ENCODE results near the gene PPP1R26. TPM values are rescaled to one million over a fixed set of nuclear protein-coding genes. Genes with fewer than 3 reads are reported as not detected.

PPP1R26 gene
- total RNA-seq, 1 donor from 2014 or later, result 23.3 TPM

DNA sequence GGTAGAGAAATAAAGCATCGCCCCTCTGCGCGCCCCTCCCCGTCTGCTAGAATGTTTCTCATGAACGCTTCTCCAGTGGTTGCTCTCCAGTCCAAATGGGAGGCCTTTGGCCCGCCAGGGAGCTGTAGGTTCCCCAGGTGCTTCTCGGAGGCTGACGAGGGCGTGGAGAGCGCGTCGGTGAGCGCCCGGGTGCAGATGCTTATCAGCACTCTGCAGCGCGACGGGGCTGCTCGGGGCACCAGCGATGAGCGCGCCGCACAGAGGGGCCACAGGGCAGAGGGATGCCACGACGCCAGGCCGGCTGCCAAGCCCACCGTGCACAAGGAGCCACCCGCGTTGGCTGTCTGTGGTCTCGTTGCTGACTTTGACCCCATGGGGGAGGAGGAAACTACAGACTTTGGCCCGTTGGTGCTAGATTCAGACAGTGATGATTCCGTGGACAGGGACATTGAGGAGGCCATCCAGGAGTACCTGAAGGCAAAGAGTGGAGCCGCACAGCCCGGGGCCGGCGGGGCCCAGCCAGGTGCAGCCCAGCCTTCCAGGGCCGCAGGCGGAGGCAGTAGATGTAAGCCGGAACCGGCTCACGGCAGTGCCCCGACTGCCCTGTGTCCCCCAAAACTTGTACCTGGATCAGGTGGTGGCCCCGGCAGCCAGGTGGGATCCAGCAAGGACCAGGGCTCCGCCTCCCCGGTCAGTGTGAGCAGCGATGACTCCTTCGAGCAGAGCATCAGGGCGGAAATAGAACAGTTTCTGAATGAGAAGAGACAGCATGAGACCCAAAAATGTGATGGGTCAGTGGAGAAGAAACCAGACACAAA is 5.1 kb downstream of the PPP1R26 start:
- ATAC-seq (no peak), DNase-seq (no peak)
- intact Hi-C loops (cut with micrococcal nuclease), result no loop called here

DNA sequence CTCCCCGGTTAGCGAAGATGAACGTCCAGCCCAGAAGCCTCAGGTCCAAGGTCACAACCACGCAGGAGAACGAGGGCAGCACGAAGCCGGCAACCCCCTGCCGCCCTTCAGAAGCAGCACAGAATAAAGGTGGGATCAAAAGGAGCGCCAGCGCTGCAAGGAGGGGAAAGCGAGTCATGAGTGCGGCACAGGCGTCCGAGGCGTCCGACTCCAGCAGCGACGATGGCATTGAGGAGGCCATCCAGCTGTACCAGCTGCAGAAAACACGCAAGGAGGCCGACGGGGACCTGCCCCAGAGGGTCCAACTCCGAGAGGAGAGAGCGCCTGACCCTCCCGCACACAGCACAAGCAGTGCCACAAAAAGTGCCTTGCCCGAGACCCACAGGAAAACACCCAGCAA is 5.8 kb downstream of the PPP1R26 start:
- ATAC-seq, result no peak
- no peak for DNase-seq
- intact Hi-C loops (cut with micrococcal nuclease), result no loop called here

DNA sequence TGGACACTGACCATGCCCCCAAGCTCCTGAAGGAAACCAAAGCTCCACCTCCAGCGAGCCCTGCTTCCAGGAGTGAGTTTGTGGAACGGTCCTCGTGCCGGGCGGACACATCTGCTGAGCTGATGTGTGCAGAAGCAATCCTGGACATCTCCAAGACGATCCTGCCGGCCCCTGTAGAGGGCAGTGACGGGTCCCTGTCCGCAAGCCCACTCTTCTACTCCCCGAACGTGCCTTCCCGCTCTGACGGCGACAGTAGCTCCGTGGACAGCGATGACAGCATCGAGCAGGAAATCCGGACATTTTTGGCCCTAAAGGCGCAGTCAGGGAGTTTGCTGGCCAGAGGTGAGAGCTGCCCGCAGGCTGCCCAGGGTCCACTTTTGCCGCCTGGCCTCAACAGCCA is 6.2 kb downstream of the PPP1R26 start:
- intact Hi-C loops (cut with micrococcal nuclease), result no loop called here
- DNase-seq (no peak), ATAC-seq (no peak)

DNA sequence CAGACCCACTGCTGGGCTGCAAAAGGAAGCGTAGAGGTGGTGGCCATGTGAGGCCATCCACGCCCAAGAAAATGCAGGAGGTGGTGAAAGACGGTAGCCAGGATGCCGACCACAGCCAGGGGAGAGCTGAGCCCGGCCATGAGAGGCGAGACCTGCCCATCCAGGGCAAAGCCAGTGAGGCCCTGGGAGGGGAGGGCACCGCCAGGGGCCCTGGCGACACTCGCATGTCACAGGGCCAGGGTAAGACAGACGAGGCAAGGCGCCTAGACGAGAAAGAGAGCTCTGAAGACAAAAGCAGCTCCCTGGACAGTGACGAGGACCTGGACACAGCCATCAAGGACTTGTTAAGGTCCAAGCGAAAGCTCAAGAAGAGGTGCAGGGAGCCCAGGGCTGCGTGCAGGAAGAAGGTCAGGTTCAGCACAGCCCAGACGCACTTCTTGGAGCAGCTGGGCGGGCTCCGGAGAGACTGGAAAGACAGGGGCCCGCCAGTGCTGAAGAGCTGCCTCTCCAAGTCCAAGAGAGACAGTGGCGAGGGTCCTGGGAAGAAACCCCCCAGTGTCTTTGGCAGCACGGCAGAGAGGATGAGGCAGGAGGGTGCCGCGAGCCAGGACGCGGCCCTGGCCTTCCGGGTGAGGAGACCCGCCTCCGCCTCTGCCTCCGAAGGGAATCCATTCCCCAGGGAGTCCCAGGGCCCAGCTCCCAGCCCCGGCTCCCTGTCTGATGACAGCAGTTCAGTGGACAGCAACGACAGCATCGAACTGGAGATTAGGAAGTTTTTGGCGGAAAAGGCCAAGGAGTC is 6.9 kb downstream of the PPP1R26 start:
- intact Hi-C loops (cut with micrococcal nuclease), result no loop called here
- DNase-seq, result no peak
- no peak for ATAC-seq

GRCh38 chr9:135487281-135488012 is 7.9 kb downstream of the PPP1R26 start:
- DNase-seq, result no peak
- no peak for ATAC-seq
- intact Hi-C loops (cut with micrococcal nuclease), result no loop called here

DNA sequence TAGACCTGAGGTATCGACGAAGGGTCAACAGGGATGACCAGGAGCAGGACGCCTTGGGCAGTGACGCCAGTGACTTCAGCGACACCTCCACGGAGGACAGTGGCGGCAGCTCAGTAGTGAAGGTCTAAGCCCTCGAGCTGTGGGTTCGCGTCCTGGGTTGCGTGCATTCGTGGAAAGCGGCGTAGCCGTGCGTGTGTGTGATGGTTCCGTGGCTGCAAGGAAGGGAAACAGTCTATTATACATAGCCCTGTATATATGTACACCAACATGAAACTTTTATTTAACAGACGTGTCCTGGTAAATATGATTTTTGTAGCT is 8.4 kb downstream of the PPP1R26 start:
- DNase-seq (no peak), ATAC-seq (no peak)
- intact Hi-C loops (cut with micrococcal nuclease), result no loop called here

- DNase-seq (no peak), ATAC-seq (no peak)
- intact Hi-C loops (cut with micrococcal nuclease), result no loop called here
These were observed 8.9 kb downstream of the PPP1R26 start for GRCh38 chr9:135488527-135488926.

DNA sequence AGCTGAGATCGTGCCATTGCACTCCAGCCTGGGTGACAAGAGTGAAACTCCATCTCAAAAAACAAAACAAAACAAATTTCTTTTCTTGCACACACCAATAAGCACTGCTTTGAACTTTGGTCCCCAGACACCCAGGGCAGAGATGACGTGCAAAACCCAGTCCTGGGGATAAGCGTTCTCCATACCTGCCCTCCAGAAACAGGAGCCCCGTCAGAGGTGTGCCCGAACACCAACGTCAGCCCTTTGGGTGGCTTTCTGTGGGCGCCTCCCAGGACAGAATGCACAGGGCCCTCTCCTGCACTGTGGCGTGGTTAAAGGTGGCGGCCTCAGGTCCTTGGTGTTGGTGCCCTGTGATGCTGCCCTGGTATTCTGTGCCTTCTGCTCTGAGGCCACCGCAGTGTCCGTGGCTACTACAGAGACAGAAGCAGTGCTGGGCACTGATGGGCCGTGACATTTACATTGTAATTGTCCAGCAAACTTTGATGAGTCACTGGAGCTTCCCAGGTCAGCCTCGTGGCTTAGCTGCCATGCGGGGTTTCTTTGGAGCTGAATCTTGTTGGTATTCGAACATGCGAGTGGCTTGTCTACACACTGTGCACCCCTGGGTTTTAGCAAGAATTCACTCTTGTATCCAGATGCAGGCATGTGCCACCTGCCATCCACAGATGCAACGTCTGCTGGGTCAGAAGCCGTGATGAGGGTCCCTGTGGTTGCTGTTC is 9.8 kb downstream of the PPP1R26 start:
- DNase-seq (no peak), ATAC-seq (no peak)
- intact Hi-C loops (cut with micrococcal nuclease), result no loop called here

DNA sequence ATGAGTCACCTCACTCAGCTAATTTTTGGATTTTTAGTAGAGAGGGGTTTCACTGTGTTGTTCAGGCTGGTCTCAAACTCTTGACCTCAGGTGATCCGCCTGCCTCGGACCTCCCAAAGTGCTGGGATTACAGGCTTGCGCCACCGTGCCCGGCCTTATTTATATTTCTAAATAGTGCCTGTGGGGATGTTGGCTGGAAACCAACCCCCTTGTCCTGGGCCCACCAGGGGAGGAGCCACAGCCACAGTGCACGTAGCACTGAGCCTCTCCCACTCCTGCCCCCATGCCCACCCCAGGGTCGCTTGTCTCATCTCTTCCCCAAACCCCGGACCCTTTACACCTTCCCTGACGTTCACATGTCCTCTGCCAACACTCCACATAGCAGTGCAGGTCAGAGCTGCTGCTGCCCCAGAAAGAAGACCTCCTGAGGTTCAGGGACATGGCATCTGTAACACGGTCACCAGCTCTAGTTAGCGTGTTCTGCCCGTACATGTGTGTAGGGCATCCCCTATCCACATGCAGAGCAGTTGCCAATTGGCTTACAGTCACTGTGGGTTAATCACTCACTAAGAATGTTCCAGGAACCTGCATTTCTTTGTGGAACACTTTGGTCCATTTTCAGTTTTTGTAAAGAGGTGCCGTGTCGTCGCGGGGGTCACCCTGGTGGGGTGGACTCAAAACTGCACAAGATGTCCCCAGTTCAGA is 10.7 kb downstream of the PPP1R26 start:
- ATAC-seq (no peak), DNase-seq (no peak)
- intact Hi-C loops (cut with micrococcal nuclease), result no loop called here

- intact Hi-C loops (cut with micrococcal nuclease), result no loop called here
- ATAC-seq, result no peak
- no peak for DNase-seq
These were observed 11.4 kb downstream of the PPP1R26 start for GRCh38 chr9:135490980-135491464.

GRCh38 chr9:135491764-135492163 is 12.2 kb downstream of the PPP1R26 start:
- ATAC-seq, result no peak
- intact Hi-C loops (cut with micrococcal nuclease), result no loop called here
- DNase-seq, result no peak

GRCh38 chr9:135492886-135493669 is 13.5 kb downstream of the PPP1R26 start:
- no peak for DNase-seq
- intact Hi-C loops (cut with micrococcal nuclease), result no loop called here
- ATAC-seq, result no peak

GRCh38 chr9:135494791-135495559 is 15.4 kb downstream of the PPP1R26 start:
- intact Hi-C loops (cut with micrococcal nuclease), result no loop called here
- ATAC-seq (no peak), DNase-seq (no peak)

GRCh38 chr9:135498381-135499126 is 19.0 kb downstream of the PPP1R26 start:
- intact Hi-C loops (cut with micrococcal nuclease), result no loop called here
- ATAC-seq (no peak), DNase-seq (peak; percentile 24)

DNA sequence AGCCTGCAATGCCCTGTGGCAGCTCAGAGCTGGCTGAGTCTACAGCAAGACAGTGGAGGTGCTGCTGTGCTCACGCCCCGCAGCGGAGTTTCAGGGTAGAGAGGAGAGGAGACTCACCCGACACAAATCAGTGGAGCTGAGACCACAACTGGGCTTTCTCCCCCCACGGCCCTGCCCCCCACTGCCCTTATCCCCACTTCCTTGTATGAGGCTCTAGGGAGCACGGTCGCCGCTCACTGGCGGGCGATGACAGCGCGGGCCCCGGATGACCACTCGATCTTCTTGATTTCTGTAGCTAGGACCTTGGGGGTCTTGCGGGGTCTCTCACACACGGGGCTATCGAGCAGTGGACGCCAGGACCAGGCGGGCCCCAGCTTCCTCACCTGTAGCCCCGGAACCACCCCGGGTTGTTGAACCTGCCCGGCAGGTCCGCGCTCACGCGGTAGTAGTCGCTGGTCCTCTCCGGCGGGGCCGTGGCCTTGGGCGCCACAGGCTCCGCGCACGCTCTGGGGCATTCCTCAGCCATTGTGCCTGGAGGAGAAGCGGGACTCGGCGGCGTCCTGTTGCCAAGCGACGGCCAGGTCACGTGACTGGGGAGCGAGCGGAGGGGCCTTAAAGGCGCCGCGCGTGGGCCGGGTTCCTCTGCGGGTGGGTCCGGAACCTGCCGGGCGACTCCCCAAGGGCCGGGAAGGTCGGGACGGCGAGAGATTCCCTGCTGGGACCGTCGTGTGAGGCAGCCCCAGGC is 19.9 kb downstream of the PPP1R26 start:
- DNase-seq, result peak; percentile 98
- intact Hi-C loops (cut with micrococcal nuclease), result no loop called here
- peak; percentile 91 for ATAC-seq

GRCh38 chr9:135500071-135500524 is 20.5 kb downstream of the PPP1R26 start:
- intact Hi-C loops (cut with micrococcal nuclease), result no loop called here
- ATAC-seq, result peak; percentile 16
- DNase-seq, result no peak

Measured in left ventricle myocardium superior (tissue), 1 donor.